ENCODE measurements around the gene CCDC160.
"Not testable (repeated sequence)": the region's sequence is repeated elsewhere in the genome, so short reads cannot be mapped to it uniquely, and the experiment has no call there.

The CCDC160 gene

GRCh38 chrX:134236626-134237614 lies at the start of gene CCDC160:
CCDC160 (plus strand) TSS chrX:134237182; CDS start chrX:134244801, 7,619 bp downstream.
- Histone ChIP-seq H3K36me3 (ENCODE audit: control insufficient read depth in 1 of 2, insufficient read depth in 2 of 2, low read length in 2 of 2) (no peaks in the 10 kb centered on the region), H3K27me3 (ENCODE audit: control insufficient read depth in 1 of 2, insufficient read depth in 2 of 2, low read length in 2 of 2) (peaks cover 0 to 5% of the 10 kb centered on the region in 2 donors), H3K4me3 (ENCODE audit: low read depth in 1 of 2, low read length in 2 of 2) (peak within 1 kb of the TSS; percentile 21 to 43), H3K4me1 (ENCODE audit: control insufficient read depth in 1 of 2, insufficient read depth in 2 of 2, low read length in 2 of 2) (no peaks in the 10 kb centered on the region), H3K9ac (ENCODE audit: low read depth in 1 of 2, low read length in 2 of 2) (no peak within 1 kb of the TSS), H3K9me3 (ENCODE audit: control insufficient read depth in 1 of 2, low read length in 2 of 2) (no peaks in the 10 kb centered on the region), H3K27ac (ENCODE audit: low read depth, low read length) (no peak within 1 kb of the TSS)

GRCh38 chrX:134191281-134191680 lies 45.7 kb upstream of the CCDC160 start:
- Histone ChIP-seq H3K36me3 (ENCODE audit: control insufficient read depth in 1 of 2, insufficient read depth in 2 of 2, low read length in 2 of 2) (no peaks in the 10 kb centered on the region), H3K27me3 (ENCODE audit: control insufficient read depth in 1 of 2, insufficient read depth in 2 of 2, low read length in 2 of 2) (no peaks in the 10 kb centered on the region), H3K4me1 (ENCODE audit: control insufficient read depth in 1 of 2, insufficient read depth in 2 of 2, low read length in 2 of 2) (no peaks in the 10 kb centered on the region), H3K9me3 (ENCODE audit: control insufficient read depth in 1 of 2, low read length in 2 of 2) (no peaks in the 10 kb centered on the region), H3K4me3 (ENCODE audit: low read depth in 1 of 2, low read length in 2 of 2) (no peak overlapping the region), H3K9ac (ENCODE audit: low read depth in 1 of 2, low read length in 2 of 2) (no peak overlapping the region), H3K27ac (ENCODE audit: low read depth, low read length) (no peak overlapping the region)

GRCh38 chrX:134194915-134195314 lies 42.1 kb upstream of the CCDC160 start:
- Histone ChIP-seq H3K36me3 (ENCODE audit: control insufficient read depth in 1 of 2, insufficient read depth in 2 of 2, low read length in 2 of 2) (no peaks in the 10 kb centered on the region), H3K4me3 (ENCODE audit: low read depth in 1 of 2, low read length in 2 of 2) (no peak overlapping the region)

GRCh38 chrX:134202561-134202960 lies 34.4 kb upstream of the CCDC160 start:
- H3K27ac ChIP-seq (ENCODE audit: low read depth, low read length): no peak overlapping the region
- no peak overlapping the region for H3K9ac ChIP-seq (ENCODE audit: low read depth in 1 of 2, low read length in 2 of 2)
- no peaks in the 10 kb centered on the region for H3K27me3 ChIP-seq (ENCODE audit: control insufficient read depth in 1 of 2, insufficient read depth in 2 of 2, low read length in 2 of 2)
- H3K36me3 ChIP-seq (ENCODE audit: control insufficient read depth in 1 of 2, insufficient read depth in 2 of 2, low read length in 2 of 2): no peaks in the 10 kb centered on the region
- H3K4me1 ChIP-seq (ENCODE audit: control insufficient read depth in 1 of 2, insufficient read depth in 2 of 2, low read length in 2 of 2): no peaks in the 10 kb centered on the region
- no peaks in the 10 kb centered on the region for H3K9me3 ChIP-seq (ENCODE audit: control insufficient read depth in 1 of 2, low read length in 2 of 2)
- H3K4me3 ChIP-seq (ENCODE audit: low read depth in 1 of 2, low read length in 2 of 2): no peak overlapping the region

More at GRCh38 chrX:134194915-134195314, 42.1 kb upstream of the CCDC160 start:
- H3K9ac ChIP-seq (ENCODE audit: low read depth in 1 of 2, low read length in 2 of 2): no peak overlapping the region
- H3K27ac ChIP-seq (ENCODE audit: low read depth, low read length): no peak overlapping the region
- H3K27me3 ChIP-seq (ENCODE audit: control insufficient read depth in 1 of 2, insufficient read depth in 2 of 2, low read length in 2 of 2): no peaks in the 10 kb centered on the region
- H3K9me3 ChIP-seq (ENCODE audit: control insufficient read depth in 1 of 2, low read length in 2 of 2): no peaks in the 10 kb centered on the region
- no peaks in the 10 kb centered on the region for H3K4me1 ChIP-seq (ENCODE audit: control insufficient read depth in 1 of 2, insufficient read depth in 2 of 2, low read length in 2 of 2)

- no peaks in the 10 kb centered on the region for H3K27me3 ChIP-seq (ENCODE audit: control insufficient read depth in 1 of 2, insufficient read depth in 2 of 2, low read length in 2 of 2)
- H3K27ac ChIP-seq (ENCODE audit: low read depth, low read length): no peak overlapping the region
- no peaks in the 10 kb centered on the region for H3K36me3 ChIP-seq (ENCODE audit: control insufficient read depth in 1 of 2, insufficient read depth in 2 of 2, low read length in 2 of 2)
- no peaks in the 10 kb centered on the region for H3K4me1 ChIP-seq (ENCODE audit: control insufficient read depth in 1 of 2, insufficient read depth in 2 of 2, low read length in 2 of 2)
- no peak overlapping the region for H3K9ac ChIP-seq (ENCODE audit: low read depth in 1 of 2, low read length in 2 of 2)
- H3K9me3 ChIP-seq (ENCODE audit: control insufficient read depth in 1 of 2, low read length in 2 of 2): no peaks in the 10 kb centered on the region
- H3K4me3 ChIP-seq (ENCODE audit: low read depth in 1 of 2, low read length in 2 of 2): no peak overlapping the region
Measured at GRCh38 chrX:134206221-134206620, 30.8 kb upstream of the CCDC160 start.

GRCh38 chrX:134210465-134210864 lies 26.5 kb upstream of the CCDC160 start:
- H3K9me3 ChIP-seq (ENCODE audit: control insufficient read depth in 1 of 2, low read length in 2 of 2): no peaks in the 10 kb centered on the region
- no peak overlapping the region for H3K4me3 ChIP-seq (ENCODE audit: low read depth in 1 of 2, low read length in 2 of 2)
- no peaks in the 10 kb centered on the region for H3K4me1 ChIP-seq (ENCODE audit: control insufficient read depth in 1 of 2, insufficient read depth in 2 of 2, low read length in 2 of 2)
- H3K27me3 ChIP-seq (ENCODE audit: control insufficient read depth in 1 of 2, insufficient read depth in 2 of 2, low read length in 2 of 2): no peaks in the 10 kb centered on the region
- H3K9ac ChIP-seq (ENCODE audit: low read depth in 1 of 2, low read length in 2 of 2): no peak overlapping the region
- H3K27ac ChIP-seq (ENCODE audit: low read depth, low read length): no peak overlapping the region
- no peaks in the 10 kb centered on the region for H3K36me3 ChIP-seq (ENCODE audit: control insufficient read depth in 1 of 2, insufficient read depth in 2 of 2, low read length in 2 of 2)

GRCh38 chrX:134235236-134235635 lies 1.7 kb upstream of the CCDC160 start:
- Histone ChIP-seq H3K27ac (ENCODE audit: low read depth, low read length) (no peak overlapping the region), H3K27me3 (ENCODE audit: control insufficient read depth in 1 of 2, insufficient read depth in 2 of 2, low read length in 2 of 2) (peaks cover 0 to 5% of the 10 kb centered on the region in 2 donors), H3K9me3 (ENCODE audit: control insufficient read depth in 1 of 2, low read length in 2 of 2) (no peaks in the 10 kb centered on the region), H3K36me3 (ENCODE audit: control insufficient read depth in 1 of 2, insufficient read depth in 2 of 2, low read length in 2 of 2) (no peaks in the 10 kb centered on the region), H3K4me1 (ENCODE audit: control insufficient read depth in 1 of 2, insufficient read depth in 2 of 2, low read length in 2 of 2) (no peaks in the 10 kb centered on the region), H3K9ac (ENCODE audit: low read depth in 1 of 2, low read length in 2 of 2) (no peak overlapping the region), H3K4me3 (ENCODE audit: low read depth in 1 of 2, low read length in 2 of 2) (no peak overlapping the region)

GRCh38 chrX:134238144-134238543 lies 1.2 kb downstream of the CCDC160 start:
- not testable (repeated sequence) for H3K27me3 ChIP-seq (ENCODE audit: control insufficient read depth in 1 of 2, insufficient read depth in 2 of 2, low read length in 2 of 2); H3K36me3 ChIP-seq (ENCODE audit: control insufficient read depth in 1 of 2, insufficient read depth in 2 of 2, low read length in 2 of 2); H3K9me3 ChIP-seq (ENCODE audit: control insufficient read depth in 1 of 2, low read length in 2 of 2); H3K4me3 ChIP-seq (ENCODE audit: low read depth in 1 of 2, low read length in 2 of 2); H3K9ac ChIP-seq (ENCODE audit: low read depth in 1 of 2, low read length in 2 of 2); H3K27ac ChIP-seq (ENCODE audit: low read depth, low read length); H3K4me1 ChIP-seq (ENCODE audit: control insufficient read depth in 1 of 2, insufficient read depth in 2 of 2, low read length in 2 of 2)

GRCh38 chrX:134239016-134239415 lies 2.0 kb downstream of the CCDC160 start:
- H3K27me3 ChIP-seq (ENCODE audit: control insufficient read depth in 1 of 2, insufficient read depth in 2 of 2, low read length in 2 of 2): peaks cover 0 to 5% of the 10 kb centered on the region in 2 donors
- H3K9ac ChIP-seq (ENCODE audit: low read depth in 1 of 2, low read length in 2 of 2): no peak overlapping the region
- H3K4me3 ChIP-seq (ENCODE audit: low read depth in 1 of 2, low read length in 2 of 2): no peak overlapping the region
- no peaks in the 10 kb centered on the region for H3K9me3 ChIP-seq (ENCODE audit: control insufficient read depth in 1 of 2, low read length in 2 of 2)
- no peaks in the 10 kb centered on the region for H3K36me3 ChIP-seq (ENCODE audit: control insufficient read depth in 1 of 2, insufficient read depth in 2 of 2, low read length in 2 of 2)
- H3K27ac ChIP-seq (ENCODE audit: low read depth, low read length): no peak overlapping the region
- H3K4me1 ChIP-seq (ENCODE audit: control insufficient read depth in 1 of 2, insufficient read depth in 2 of 2, low read length in 2 of 2): no peaks in the 10 kb centered on the region

- Histone ChIP-seq H3K9ac (ENCODE audit: low read depth in 1 of 2, low read length in 2 of 2) (no peak overlapping the region), H3K27me3 (ENCODE audit: control insufficient read depth in 1 of 2, insufficient read depth in 2 of 2, low read length in 2 of 2) (peaks cover 0 to 5% of the 10 kb centered on the region in 2 donors), H3K4me1 (ENCODE audit: control insufficient read depth in 1 of 2, insufficient read depth in 2 of 2, low read length in 2 of 2) (no peaks in the 10 kb centered on the region), H3K4me3 (ENCODE audit: low read depth in 1 of 2, low read length in 2 of 2) (no peak overlapping the region), H3K9me3 (ENCODE audit: control insufficient read depth in 1 of 2, low read length in 2 of 2) (no peaks in the 10 kb centered on the region), H3K36me3 (ENCODE audit: control insufficient read depth in 1 of 2, insufficient read depth in 2 of 2, low read length in 2 of 2) (no peaks in the 10 kb centered on the region), H3K27ac (ENCODE audit: low read depth, low read length) (no peak overlapping the region)
Measured at GRCh38 chrX:134240209-134240608, 3.2 kb downstream of the CCDC160 start.
